ENCODE results near the gene CCDC30. TPM values are rescaled to one million over a fixed set of nuclear protein-coding genes. Genes with fewer than 3 reads are reported as not detected.

Gene CCDC30
- total RNA-seq, 1 donor from 2014 or later, result 3.2 TPM

DNA sequence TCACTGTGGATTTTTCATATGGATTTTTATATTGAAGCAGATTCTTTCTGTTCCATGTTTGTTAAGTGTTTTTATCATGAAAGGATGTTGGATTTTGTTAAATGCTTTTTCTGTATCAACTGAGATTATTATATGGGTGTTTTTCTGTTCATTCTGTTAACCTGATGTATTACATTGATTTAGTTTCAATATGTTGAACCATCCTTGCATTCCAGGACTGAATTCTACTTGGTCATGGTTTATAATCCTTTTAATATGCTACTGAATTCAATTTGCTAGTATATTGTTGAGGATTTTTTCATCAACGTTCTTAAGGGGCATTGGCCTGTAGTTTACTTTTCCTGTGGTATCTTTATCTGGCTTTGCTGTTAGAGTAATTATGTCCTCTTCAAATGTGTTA lies 55.8 kb downstream of the CCDC30 start:
- DNase-seq (ENCODE audit: low spot score), result no peak
- Mint-ChIP-seq H3K27ac (ENCODE audit: unreplicated experiment) (no peak overlapping the region), H3K9me3 (ENCODE audit: low read depth) (peaks cover 51% of the 10 kb centered on the region), H3K4me3 (ENCODE audit: unreplicated experiment) (no peak overlapping the region), H3K4me1 (ENCODE audit: low read depth) (no peaks in the 10 kb centered on the region), H3K36me3 (ENCODE audit: low read depth) (peaks cover 23% of the 10 kb centered on the region), H3K27me3 (ENCODE audit: low read depth) (peaks cover 6% of the 10 kb centered on the region)
- no peak for TF ChIP-seq CTCF (IDR thresholded peaks at IDR 0.05)

DNA sequence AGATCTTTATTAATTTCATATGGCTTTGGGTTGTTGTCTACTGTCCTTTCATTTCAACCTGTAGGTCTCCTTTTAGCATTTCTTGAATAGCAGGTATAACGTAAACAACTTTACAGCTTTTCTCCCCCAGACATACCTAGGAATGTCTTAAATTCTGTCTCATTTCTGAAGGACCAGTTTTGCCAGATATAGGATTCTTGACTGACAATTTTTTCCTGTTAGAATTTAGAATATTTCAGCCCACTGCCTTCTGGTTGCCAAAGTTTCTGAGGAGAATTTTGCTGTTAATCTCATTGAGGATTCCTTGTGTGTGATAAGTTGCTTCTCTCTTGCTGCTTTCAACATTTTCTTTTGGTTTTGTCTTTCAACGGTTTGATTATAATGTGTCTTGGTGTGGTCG lies 60.1 kb downstream of the CCDC30 start:
- TF ChIP-seq CTCF (IDR thresholded peaks at IDR 0.05), result no peak
- DNase-seq (ENCODE audit: low spot score), result no peak
- Mint-ChIP-seq H3K27me3 (ENCODE audit: low read depth) (peaks cover 16% of the 10 kb centered on the region), H3K9me3 (ENCODE audit: low read depth) (peaks cover 31% of the 10 kb centered on the region), H3K4me3 (ENCODE audit: unreplicated experiment) (no peak overlapping the region), H3K4me1 (ENCODE audit: low read depth) (no peaks in the 10 kb centered on the region), H3K36me3 (ENCODE audit: low read depth) (peaks cover 19% of the 10 kb centered on the region), H3K27ac (ENCODE audit: unreplicated experiment) (no peak overlapping the region)

DNA sequence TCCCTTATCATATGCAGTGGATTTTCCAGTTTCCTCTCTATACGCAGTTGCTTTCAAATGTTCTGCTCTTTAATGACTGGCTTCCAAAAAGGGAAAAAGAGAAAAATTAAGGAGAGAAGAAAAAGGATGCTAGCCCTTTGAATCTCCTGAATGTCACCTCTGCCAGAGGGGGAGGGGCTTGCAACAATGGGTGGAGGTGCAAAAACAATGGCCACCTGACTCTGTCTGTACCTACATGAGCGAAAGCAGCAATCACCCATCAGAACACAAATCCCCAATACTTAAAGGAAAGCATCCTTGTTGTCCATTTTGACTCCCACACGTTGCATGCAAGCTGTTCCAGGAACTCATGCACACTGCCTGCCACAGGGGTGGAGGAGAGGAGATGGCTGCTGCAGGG lies 61.2 kb downstream of the CCDC30 start:
- no peak for DNase-seq (ENCODE audit: low spot score)
- peaks cover 13% of the 10 kb centered on the region for H3K36me3 Mint-ChIP-seq (ENCODE audit: low read depth)
- H3K27me3 Mint-ChIP-seq (ENCODE audit: low read depth), result peaks cover 16% of the 10 kb centered on the region
- no peak overlapping the region for H3K27ac Mint-ChIP-seq (ENCODE audit: unreplicated experiment)
- H3K4me1 Mint-ChIP-seq (ENCODE audit: low read depth), result no peaks in the 10 kb centered on the region
- H3K4me3 Mint-ChIP-seq (ENCODE audit: unreplicated experiment), result no peak overlapping the region
- H3K9me3 Mint-ChIP-seq (ENCODE audit: low read depth), result peaks cover 22% of the 10 kb centered on the region
- TF ChIP-seq CTCF (IDR thresholded peaks at IDR 0.05), result no peak

GRCh38 chr1:42529724-42530181 lies 66.7 kb downstream of the CCDC30 start:
- no peak for TF ChIP-seq CTCF (IDR thresholded peaks at IDR 0.05)
- H3K9me3 Mint-ChIP-seq (ENCODE audit: low read depth), result peaks cover 6% of the 10 kb centered on the region
- no peak overlapping the region for H3K4me3 Mint-ChIP-seq (ENCODE audit: unreplicated experiment)
- no peaks in the 10 kb centered on the region for H3K36me3 Mint-ChIP-seq (ENCODE audit: low read depth)
- no peak for DNase-seq (ENCODE audit: low spot score)
- peaks cover 7% of the 10 kb centered on the region for H3K27me3 Mint-ChIP-seq (ENCODE audit: low read depth)
- H3K27ac Mint-ChIP-seq (ENCODE audit: unreplicated experiment), result no peak overlapping the region
- H3K4me1 Mint-ChIP-seq (ENCODE audit: low read depth), result peaks cover 5% of the 10 kb centered on the region

DNA sequence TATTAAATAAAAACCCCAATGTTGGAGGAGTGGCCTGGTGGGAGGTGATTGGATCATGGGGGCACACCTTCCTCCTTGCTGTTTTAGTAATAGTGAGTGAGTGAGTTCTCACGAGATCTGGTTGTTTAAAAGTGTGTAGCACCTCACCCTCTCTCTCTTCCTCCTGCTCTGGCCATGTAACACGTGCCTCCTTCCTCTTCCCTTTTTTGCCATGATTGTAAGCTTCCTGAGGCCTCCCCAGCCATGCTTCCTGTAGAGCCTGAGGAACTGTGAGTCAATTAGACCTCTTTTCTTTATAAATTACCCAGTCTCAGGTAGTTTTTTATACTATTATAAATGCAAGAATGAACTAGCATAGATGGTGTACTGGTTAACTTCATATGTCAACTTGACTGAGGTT lies 68.0 kb downstream of the CCDC30 start:
- Mint-ChIP-seq H3K36me3 (ENCODE audit: low read depth) (no peaks in the 10 kb centered on the region), H3K27ac (ENCODE audit: unreplicated experiment) (no peak overlapping the region), H3K4me3 (ENCODE audit: unreplicated experiment) (no peak overlapping the region), H3K4me1 (ENCODE audit: low read depth) (peaks cover 5% of the 10 kb centered on the region), H3K9me3 (ENCODE audit: low read depth) (peaks cover 6% of the 10 kb centered on the region), H3K27me3 (ENCODE audit: low read depth) (peaks cover 2% of the 10 kb centered on the region)
- no peak for DNase-seq (ENCODE audit: low spot score)
- TF ChIP-seq CTCF (IDR thresholded peaks at IDR 0.05), result no peak

Measured in chondrocyte (in vitro differentiated cells).